Memory B cell (primary cell): Measurements from ENCODE around the gene TMEM244.

Experiments used
- ATAC-seq: fragments of 150-1000 bp; cut with Tn5 transposase; 2 replicates; pipeline ENCODE4 v1.10.0; 2021; ENCODE audit warnings: low read depth, mild to moderate bottlenecking, moderate library complexity
- DNase-seq, 2 donors: peaks; one replicate each; pipeline ENCODE4 v3.0.0; 2022; ENCODE audit warnings: low spot score in 2 of 2
- H3K27ac Mint-ChIP-seq: one replicate; pipeline ENCODE4 v1.8.0; 2022; ENCODE audit warnings: mild to moderate bottlenecking, moderate library complexity, mixed read lengths
- H3K27me3 Mint-ChIP-seq: one replicate; pipeline ENCODE4 v1.8.0; 2022; ENCODE audit warnings: mixed read lengths
- H3K36me3 Mint-ChIP-seq: one replicate; pipeline ENCODE4 v1.8.0; 2022; ENCODE audit warnings: mild to moderate bottlenecking, mixed read lengths
- H3K4me1 Mint-ChIP-seq: one replicate; pipeline ENCODE4 v1.8.0; 2022; ENCODE audit warnings: mixed read lengths
- H3K4me3 Mint-ChIP-seq: one replicate; pipeline ENCODE4 v1.8.0; 2022; ENCODE audit warnings: mild to moderate bottlenecking, moderate library complexity, mixed read lengths
- H3K9me3 Mint-ChIP-seq: one replicate; pipeline ENCODE4 v1.8.0; 2022; ENCODE audit warnings: mixed read lengths

TMEM244 gene, protein sequence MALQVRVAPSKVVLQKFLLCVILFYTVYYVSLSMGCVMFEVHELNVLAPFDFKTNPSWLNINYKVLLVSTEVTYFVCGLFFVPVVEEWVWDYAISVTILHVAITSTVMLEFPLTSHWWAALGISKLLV

DNA sequence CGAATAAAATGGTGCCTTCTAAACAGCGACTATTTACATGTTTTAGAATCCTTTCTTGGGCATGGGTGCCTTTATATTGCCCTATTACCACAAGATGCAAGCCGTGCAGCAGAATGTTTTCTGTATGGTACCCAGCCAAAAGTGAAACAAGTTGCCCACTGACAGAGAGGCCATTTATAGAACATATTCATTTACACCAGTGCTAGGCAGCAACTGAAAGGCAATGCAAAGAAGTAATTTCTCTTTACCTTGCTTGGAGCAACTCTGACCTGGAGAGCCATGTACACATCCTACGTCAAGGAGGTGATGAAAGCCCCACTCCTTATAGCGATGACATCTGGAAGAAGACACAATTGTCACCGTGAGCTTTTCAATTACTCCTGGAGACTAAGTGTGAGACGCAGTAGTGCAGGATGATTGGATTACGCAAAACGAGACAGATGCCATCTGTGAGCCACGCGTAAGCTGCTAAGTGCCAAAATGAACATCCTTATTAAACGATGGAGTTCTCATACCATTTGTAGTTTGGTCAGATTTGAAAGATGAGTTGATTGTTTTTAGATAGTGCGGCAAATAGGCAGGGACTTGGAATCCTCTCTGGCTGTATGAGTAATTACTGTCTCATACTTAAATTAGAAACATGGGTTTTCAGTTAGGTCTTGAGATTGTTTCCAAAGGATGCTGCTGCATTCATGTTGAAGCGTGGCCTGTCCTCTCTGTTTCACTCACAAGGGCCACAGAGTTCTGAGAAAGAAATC lies at the start of gene TMEM244:
Gene TMEM244, minus strand, starts transcription at position 408 of the 758 bp plus-strand sequence. Its CDS starts 127 bp downstream, at position 281.
- Mint-ChIP-seq H3K9me3 (peaks cover 3% of the 10 kb centered on the region), H3K4me1 (no peaks in the 10 kb centered on the region), H3K4me3 (peak within 1 kb of the TSS; percentile 40), H3K36me3 (peaks cover 1% of the 10 kb centered on the region), H3K27me3 (no peaks in the 10 kb centered on the region), H3K27ac (peak within 1 kb of the TSS; percentile 14)
- DNase-seq (no peak), ATAC-seq (peak; percentile 57)

DNA sequence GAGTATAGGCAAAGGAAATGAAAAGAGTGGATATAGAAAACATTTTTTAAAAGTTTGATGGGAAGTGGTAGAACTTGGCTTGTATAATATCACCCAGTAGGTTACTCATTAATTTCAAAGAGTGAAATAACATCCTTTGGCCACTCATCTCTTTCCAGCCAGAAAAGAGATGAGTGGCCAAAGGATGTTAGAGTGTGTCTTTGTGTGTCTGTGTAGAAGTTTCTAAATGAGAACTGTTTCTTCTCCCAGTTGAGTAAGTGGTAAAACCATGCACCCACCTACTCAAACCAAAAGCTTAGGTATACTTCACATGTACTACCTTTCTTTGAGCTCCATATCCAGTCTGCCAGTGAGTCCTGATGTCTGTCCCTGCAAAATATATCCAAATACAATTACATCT lies 47.7 kb upstream of the TMEM244 start:
- no peaks in the 10 kb centered on the region for H3K27me3 Mint-ChIP-seq
- peaks cover 3% of the 10 kb centered on the region for H3K4me1 Mint-ChIP-seq
- no peak overlapping the region for H3K4me3 Mint-ChIP-seq
- H3K27ac Mint-ChIP-seq: no peak overlapping the region
- no peaks in the 10 kb centered on the region for H3K9me3 Mint-ChIP-seq
- DNase-seq: no peak
- no peak for ATAC-seq
- no peaks in the 10 kb centered on the region for H3K36me3 Mint-ChIP-seq

DNA sequence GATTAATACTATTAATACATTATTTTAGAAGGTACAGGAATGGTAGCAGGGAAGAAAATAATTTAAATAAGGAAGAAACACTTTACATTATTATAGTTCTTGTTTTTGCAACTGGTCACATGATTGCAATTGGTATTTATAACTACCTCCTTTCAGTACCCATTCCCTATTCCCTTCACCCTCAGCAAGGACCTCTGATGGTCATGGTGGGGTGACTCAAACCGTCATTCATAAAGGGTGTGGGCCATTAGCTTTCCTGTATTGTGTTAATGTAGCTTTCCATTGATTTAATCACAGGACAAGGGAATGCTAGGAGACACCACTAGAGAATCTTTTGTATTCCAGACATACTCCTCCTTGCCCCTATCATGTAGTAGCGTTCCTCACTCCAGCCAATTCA lies 47.2 kb upstream of the TMEM244 start:
- Mint-ChIP-seq H3K27me3 (no peaks in the 10 kb centered on the region), H3K36me3 (no peaks in the 10 kb centered on the region), H3K4me3 (no peak overlapping the region), H3K9me3 (no peaks in the 10 kb centered on the region), H3K27ac (no peak overlapping the region), H3K4me1 (peaks cover 3% of the 10 kb centered on the region)
- no peak for ATAC-seq
- DNase-seq: no peak

DNA sequence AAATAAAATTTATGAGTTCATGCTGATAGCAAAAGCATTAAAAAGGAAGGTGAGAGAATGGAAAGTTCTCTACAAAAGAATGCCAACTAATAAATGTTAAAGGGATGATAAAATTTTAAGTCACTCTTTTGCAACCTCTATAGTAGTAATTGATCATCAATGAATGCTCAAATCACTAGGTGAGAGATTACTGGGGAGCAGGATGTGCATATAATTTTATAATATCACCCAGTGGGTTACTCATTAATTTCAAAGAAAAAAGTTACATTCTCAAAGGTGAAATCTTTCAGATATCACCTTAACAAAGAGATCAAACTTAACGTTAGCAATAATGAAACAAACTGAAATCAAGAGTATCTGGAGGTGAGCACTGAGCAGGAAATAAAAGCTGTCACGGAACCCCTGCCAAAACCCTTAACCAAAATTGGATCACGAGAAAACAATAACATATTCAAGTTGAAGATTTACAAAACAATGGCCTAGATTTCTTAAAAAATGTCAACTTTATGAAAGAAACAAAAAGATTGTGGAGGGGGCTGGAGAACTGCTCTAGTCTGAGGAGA lies 45.5 kb upstream of the TMEM244 start:
- H3K4me1 Mint-ChIP-seq: peaks cover 3% of the 10 kb centered on the region
- ATAC-seq (no peak), DNase-seq (no peak)
- H3K9me3 Mint-ChIP-seq: no peaks in the 10 kb centered on the region
- no peaks in the 10 kb centered on the region for H3K27me3 Mint-ChIP-seq
- H3K4me3 Mint-ChIP-seq: no peak overlapping the region
- no peak overlapping the region for H3K27ac Mint-ChIP-seq
- no peaks in the 10 kb centered on the region for H3K36me3 Mint-ChIP-seq

DNA sequence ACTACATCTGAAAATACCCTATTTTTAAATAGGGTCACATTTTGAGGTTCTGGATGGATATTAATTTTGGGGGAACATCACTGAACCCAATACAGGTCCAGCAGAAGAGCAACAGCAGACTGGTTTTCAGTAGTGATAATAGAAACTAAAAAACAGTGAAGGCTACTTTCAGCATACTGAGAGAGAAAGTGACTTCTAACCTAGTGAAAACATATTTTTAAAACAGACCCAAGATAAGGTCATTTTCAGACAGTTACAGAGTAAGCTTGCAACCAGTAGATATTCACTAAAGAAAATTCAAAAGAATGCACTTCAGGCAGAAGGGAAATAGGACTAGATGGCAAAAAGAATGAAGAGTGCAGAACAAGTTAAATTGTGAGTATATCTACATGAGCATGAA lies 42.0 kb upstream of the TMEM244 start:
- H3K4me1 Mint-ChIP-seq: peaks cover 3% of the 10 kb centered on the region

DNA sequence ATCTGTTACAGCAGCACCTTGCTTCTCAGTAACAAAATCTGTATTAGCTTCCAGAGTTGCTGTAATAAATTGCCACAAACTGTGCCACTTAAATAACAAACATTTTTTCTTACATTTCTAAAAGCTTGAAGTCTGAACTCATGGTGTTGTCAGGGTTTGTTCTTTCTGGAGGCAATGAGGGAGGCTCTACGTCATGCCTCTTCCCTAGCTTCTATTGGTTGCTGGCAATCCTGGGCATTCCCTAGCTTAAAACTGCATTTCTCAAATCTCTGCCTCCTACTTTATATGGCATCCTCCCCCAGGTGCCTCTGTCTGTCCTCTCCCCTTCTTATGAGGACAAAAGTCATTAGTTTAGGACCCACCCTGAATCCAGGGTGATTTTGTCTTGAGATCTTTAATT lies 41.6 kb upstream of the TMEM244 start:
- H3K9me3 Mint-ChIP-seq: no peaks in the 10 kb centered on the region
- H3K36me3 Mint-ChIP-seq: no peaks in the 10 kb centered on the region
- DNase-seq (no peak), ATAC-seq (no peak)
- no peak overlapping the region for H3K27ac Mint-ChIP-seq
- H3K27me3 Mint-ChIP-seq: peaks cover under 1% of the 10 kb centered on the region
- no peak overlapping the region for H3K4me3 Mint-ChIP-seq
- peaks cover 3% of the 10 kb centered on the region for H3K4me1 Mint-ChIP-seq

More for the DNA sequence above, 42.0 kb upstream of the TMEM244 start:
- no peaks in the 10 kb centered on the region for H3K27me3 Mint-ChIP-seq
- ATAC-seq: no peak
- no peak overlapping the region for H3K4me3 Mint-ChIP-seq
- DNase-seq: no peak
- no peak overlapping the region for H3K27ac Mint-ChIP-seq
- no peaks in the 10 kb centered on the region for H3K9me3 Mint-ChIP-seq
- no peaks in the 10 kb centered on the region for H3K36me3 Mint-ChIP-seq

DNA sequence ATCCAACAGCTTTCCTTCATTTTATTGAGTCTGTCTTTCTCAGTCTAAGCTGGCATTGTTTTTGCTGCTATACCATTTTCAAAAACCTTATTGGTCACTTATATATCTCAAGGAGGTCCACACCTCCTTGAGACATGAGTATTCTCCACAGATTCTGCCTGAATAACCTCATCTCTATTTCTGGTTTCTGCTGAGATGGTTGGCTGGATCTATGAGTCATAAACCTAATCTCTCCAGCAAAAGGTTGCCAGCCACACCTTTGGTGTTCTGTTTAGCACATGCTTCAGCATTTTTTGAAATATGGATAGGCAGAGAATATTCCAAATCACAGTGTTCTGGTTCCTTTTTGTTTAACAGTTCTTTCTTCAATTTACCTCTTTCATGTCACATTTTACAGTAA lies 40.8 kb upstream of the TMEM244 start:
- DNase-seq (no peak), ATAC-seq (no peak)
- no peaks in the 10 kb centered on the region for H3K36me3 Mint-ChIP-seq
- no peaks in the 10 kb centered on the region for H3K4me1 Mint-ChIP-seq
- H3K27ac Mint-ChIP-seq: no peak overlapping the region
- peaks cover 1% of the 10 kb centered on the region for H3K27me3 Mint-ChIP-seq
- no peaks in the 10 kb centered on the region for H3K9me3 Mint-ChIP-seq
- H3K4me3 Mint-ChIP-seq: no peak overlapping the region

DNA sequence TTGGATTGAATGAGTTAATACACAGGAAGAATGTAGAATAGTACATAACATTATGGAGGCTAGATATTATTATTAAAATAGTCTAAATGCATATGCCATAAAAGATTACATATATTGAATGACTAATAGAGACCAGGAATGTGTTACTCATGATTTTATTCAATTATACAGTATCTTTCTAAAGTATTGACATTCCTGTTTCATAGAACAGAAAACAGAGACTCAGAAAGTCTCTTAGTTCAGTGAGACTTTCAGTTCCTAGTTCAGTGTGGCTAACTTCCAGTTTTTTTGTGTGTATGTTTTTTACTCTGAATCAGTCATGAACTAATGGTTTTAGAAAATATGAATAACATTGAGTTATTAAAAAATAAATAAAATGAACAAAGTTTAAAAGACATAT lies 34.6 kb upstream of the TMEM244 start:
- H3K27ac Mint-ChIP-seq: no peak overlapping the region
- DNase-seq: no peak
- H3K4me1 Mint-ChIP-seq: peaks cover 5% of the 10 kb centered on the region
- H3K4me3 Mint-ChIP-seq: no peak overlapping the region
- no peaks in the 10 kb centered on the region for H3K9me3 Mint-ChIP-seq
- H3K27me3 Mint-ChIP-seq: peaks cover 1% of the 10 kb centered on the region
- H3K36me3 Mint-ChIP-seq: no peaks in the 10 kb centered on the region
- ATAC-seq: peak; percentile 65

DNA sequence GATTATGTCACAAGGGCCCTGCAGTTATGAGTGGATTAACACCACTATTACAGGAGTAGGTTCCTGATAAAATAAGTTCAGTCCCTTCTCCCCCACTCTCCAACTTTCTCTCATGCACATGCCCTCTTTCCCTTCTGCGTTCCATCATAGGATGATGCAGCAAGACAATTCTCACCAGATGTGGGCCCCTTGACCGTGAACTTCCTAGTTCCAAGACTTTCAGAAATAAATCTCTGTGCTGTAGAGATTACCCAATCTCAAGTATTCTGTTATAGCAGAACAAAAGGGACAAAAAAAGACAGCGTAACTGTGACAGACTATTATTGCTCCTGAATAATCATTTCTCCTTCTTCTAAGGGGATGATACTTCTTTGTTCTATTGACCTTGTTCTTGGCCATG lies 33.8 kb upstream of the TMEM244 start:
- H3K9me3 Mint-ChIP-seq: no peaks in the 10 kb centered on the region
- H3K27me3 Mint-ChIP-seq: peaks cover 1% of the 10 kb centered on the region
- DNase-seq: no peak
- H3K4me3 Mint-ChIP-seq: no peak overlapping the region
- no peaks in the 10 kb centered on the region for H3K36me3 Mint-ChIP-seq
- no peak for ATAC-seq
- peaks cover 11% of the 10 kb centered on the region for H3K4me1 Mint-ChIP-seq
- H3K27ac Mint-ChIP-seq: no peak overlapping the region

DNA sequence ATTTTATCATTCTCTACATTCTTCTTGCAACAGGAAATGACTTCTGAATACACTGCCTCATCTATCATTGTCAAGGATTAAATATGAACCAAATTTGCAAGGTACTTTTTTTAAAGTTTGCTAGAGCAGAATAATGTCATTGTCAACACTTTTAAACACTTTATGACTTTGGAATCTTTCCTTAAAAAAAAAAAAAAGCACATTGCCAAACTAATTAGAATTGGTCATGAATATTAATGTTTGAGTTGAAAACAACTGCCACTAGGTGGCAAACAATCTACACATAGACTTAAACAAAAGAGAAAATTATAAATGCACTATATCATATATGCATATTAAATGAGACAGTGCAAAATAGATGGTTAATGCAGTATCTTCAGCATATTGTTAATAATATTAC lies 32.5 kb upstream of the TMEM244 start:
- ATAC-seq: no peak
- no peak overlapping the region for H3K4me3 Mint-ChIP-seq
- H3K9me3 Mint-ChIP-seq: no peaks in the 10 kb centered on the region
- peaks cover 11% of the 10 kb centered on the region for H3K4me1 Mint-ChIP-seq
- no peak for DNase-seq
- no peaks in the 10 kb centered on the region for H3K36me3 Mint-ChIP-seq
- H3K27ac Mint-ChIP-seq: no peak overlapping the region
- H3K27me3 Mint-ChIP-seq: peaks cover 1% of the 10 kb centered on the region

DNA sequence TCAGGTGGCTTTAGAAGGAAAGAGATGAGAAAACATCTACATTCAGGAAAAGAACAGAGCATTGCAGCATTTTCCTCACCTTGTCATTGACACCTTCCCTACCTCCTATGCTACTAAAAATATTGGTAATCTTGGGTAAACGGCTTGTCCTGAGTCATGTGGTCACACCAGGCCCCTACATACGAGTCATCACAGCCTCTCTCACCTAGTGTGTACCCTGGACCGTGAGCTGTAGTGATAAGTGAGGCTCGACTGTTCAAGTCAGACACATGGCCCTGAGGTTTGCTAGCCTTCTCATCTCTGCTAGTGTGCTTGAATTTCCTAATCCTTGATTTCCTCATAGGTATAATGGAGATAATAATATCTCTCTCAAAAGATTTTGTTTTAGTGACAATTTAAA lies 29.6 kb upstream of the TMEM244 start:
- Mint-ChIP-seq H3K36me3 (no peaks in the 10 kb centered on the region), H3K27ac (no peak overlapping the region)
- ATAC-seq: no peak

DNA sequence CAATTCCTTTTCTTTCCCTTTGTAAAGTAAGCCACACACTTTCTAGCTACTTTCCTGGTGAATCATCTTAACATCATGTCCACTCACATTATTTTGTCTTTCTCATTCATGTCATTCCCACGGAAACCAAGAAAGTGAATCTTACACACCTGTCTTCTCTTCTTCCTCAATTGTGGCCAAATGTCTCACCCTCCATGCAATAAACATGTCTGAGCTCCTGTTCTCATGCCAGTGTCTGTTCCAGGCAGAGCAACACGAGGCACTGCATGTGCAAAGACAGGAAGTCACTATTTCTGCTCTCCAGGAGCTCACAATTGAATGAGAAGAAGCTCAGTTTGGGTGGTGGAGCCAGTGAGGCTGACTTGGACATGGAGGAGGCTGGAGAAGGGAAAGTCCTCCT lies 29.0 kb upstream of the TMEM244 start:
- ATAC-seq: no peak
- peak overlapping the region; percentile 8 for H3K27ac Mint-ChIP-seq
- H3K4me1 Mint-ChIP-seq: peaks cover 9% of the 10 kb centered on the region
- no peaks in the 10 kb centered on the region for H3K36me3 Mint-ChIP-seq
- DNase-seq: no peak
- H3K9me3 Mint-ChIP-seq: peaks cover 2% of the 10 kb centered on the region
- no peaks in the 10 kb centered on the region for H3K27me3 Mint-ChIP-seq
- H3K4me3 Mint-ChIP-seq: no peak overlapping the region

More for the DNA sequence above, 29.6 kb upstream of the TMEM244 start:
- H3K27me3 Mint-ChIP-seq: no peaks in the 10 kb centered on the region
- DNase-seq: no peak
- peaks cover 2% of the 10 kb centered on the region for H3K9me3 Mint-ChIP-seq
- peaks cover 11% of the 10 kb centered on the region for H3K4me1 Mint-ChIP-seq
- H3K4me3 Mint-ChIP-seq: no peak overlapping the region

DNA sequence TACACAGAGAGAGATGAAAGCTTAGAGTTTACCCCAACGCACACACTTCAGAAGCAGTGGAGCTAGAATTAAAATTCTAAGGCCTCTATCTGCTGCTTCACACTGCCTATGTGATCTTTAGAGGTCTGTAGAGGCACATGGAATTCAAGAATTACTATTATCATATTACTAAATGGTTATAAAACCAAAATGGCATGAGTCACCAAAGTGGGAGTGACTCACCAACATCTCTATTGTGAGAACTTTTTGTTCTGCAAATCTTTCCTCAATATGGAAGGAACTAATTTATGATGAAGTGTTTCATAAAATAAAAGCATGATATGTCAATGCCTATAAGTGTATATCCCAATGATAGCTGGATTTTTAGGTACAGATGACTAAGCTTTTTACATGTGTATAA lies 28.5 kb upstream of the TMEM244 start:
- ATAC-seq (no peak), DNase-seq (no peak)
- Mint-ChIP-seq H3K27me3 (no peaks in the 10 kb centered on the region), H3K9me3 (peaks cover 2% of the 10 kb centered on the region), H3K36me3 (no peaks in the 10 kb centered on the region), H3K27ac (no peak overlapping the region), H3K4me1 (peaks cover 5% of the 10 kb centered on the region), H3K4me3 (no peak overlapping the region)

DNA sequence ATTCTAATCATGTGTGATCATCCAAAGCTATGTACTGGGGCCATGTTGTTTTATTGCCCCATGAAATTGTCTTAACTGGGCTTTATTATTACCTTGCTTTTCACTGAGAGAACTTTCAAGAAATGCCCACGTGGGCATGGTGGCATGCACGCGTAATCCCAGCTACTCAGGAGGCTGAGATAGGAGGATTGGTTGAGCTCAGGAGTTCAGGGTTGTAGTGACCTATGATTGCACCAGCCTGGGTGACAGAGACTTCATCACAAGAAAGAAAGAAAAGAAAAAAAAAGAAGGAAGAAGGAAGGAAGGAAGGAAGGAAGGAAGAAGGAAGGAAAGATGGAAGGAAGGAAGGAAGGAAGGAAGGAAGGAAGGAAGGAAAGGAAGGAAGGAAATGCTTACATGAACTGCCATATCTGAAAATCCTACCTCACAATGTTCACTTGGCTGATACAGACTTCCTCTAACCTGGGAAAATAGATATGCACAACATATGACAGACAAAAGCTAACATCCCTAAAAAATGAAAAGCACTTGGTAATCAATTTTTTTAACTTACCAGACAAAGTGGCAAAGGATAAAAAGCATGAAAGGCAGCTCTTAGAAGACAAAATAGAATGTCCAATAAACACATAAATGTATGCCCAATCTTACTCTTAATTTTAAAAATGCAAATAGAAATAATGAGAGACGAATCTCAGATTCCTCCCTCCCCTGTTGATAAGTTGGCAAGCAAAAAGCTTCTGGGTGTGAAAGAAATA lies 25.5 kb upstream of the TMEM244 start:
- Mint-ChIP-seq H3K4me1 (peaks cover 16% of the 10 kb centered on the region), H3K36me3 (peaks cover 2% of the 10 kb centered on the region), H3K27me3 (no peaks in the 10 kb centered on the region), H3K4me3 (no peak overlapping the region), H3K9me3 (peaks cover 5% of the 10 kb centered on the region), H3K27ac (no peak overlapping the region)
- ATAC-seq (no peak), DNase-seq (no peak)
